Body of pancreas (tissue), 4 donors: ENCODE measurements around the gene SNRPA1. TPM values are rescaled to one million over a fixed set of nuclear protein-coding genes. Genes with fewer than 3 reads are reported as not detected.

Experiments
- ATAC-seq: fragments of 150-250 bp; one replicate; pipeline ENCODE4 v1.9.1; 2016
- DNase-seq, 4 donors: peaks; one replicate each; pipeline ENCODE4 v3.0.0-alpha.2; 2019
- H3K27ac ChIP-seq, 4 donors: fragments of 200-600 bp; sonication (generic); 1 replicate in 3 of 4; 2 replicates in 1 of 4; pipeline versions ENCODE4 v1.5.1 to v1.6.1; 2016 to 2019; ENCODE audit warnings: mild to moderate bottlenecking in 1 of 4, mixed read lengths in 1 of 4, moderate library complexity in 1 of 4
- H3K27me3 ChIP-seq, 2 donors: fragments of 200-600 bp; sonication (generic); one replicate each; pipeline ENCODE4 v1.6.0; 2016; ENCODE audit warnings: mild to moderate bottlenecking in 1 of 2
- H3K36me3 ChIP-seq, 2 donors: fragments of 200-600 bp; sonication (generic); replicated peaks in 1 of 2; 2 replicates each; pipeline ENCODE4 v1.5.1; 2016; ENCODE audit warnings: low read depth in 2 of 2; ENCODE audit not compliant: insufficient read depth in 1 of 2
- H3K4me1 ChIP-seq: fragments of 200-600 bp; sonication (generic); one replicate; pipeline ENCODE4 v1.6.0; 2016
- H3K4me3 ChIP-seq, 2 donors: fragments of 200-600 bp; sonication (generic); 1 replicate in 1 of 2; 2 replicates in 1 of 2; pipeline ENCODE4 v1.5.1; 2016 to 2019
- H3K9me3 ChIP-seq, 3 donors: fragments of 200-600 bp; sonication (generic); 1 replicate in 2 of 3; 2 replicates in 1 of 3; pipeline ENCODE4 v1.5.1; 2016
- CTCF ChIP-seq, 7 experiments: fragments of 450-650 bp in 4 of 7; fragments of 200-600 bp in 3 of 7; sonication (generic) in 3 of 7; IDR thresholded peaks; one replicate each; pipeline ENCODE4 v1.5.1; 2016 to 2019; ENCODE audit warnings: antibody characterized with exemption in 7 of 7
- POLR2A ChIP-seq, 3 donors: fragments of 450-650 bp; IDR thresholded peaks; one replicate each; pipeline ENCODE4 v1.6.1; 2016; ENCODE audit warnings: antibody characterized with exemption in 3 of 3, mild to moderate bottlenecking in 2 of 3
- WGBS, 2 donors: methylation state at CpG; one replicate each; pipeline ENCODE4 v1.1.5; 2017; 5-methylcytosine and 5-hydroxymethylcytosine counted together
- intact Hi-C: fragments of 100-400 bp; cut with DNase I; formaldehyde crosslinking; loops from one replicate; pipeline ENCODE4 v1.15.1; 2023
- total RNA-seq, 2 donors: library from RNA; depleted of rRNA; stranded (reverse); fragments of >200 nt; gene quantifications; one replicate each; pipeline ENCODE4 v1.1.0, GENCODE V29; 2016

Gene SNRPA1
- total RNA-seq, 2 donors from 2014 or later = 26.2 to 29.7 TPM

GRCh38 chr15:101254157-101255050, 40.6 kb downstream of the SNRPA1 start:
- 81 to 97% methylated on average over 8 to 11 of the region's 11 CpGs for WGBS, 2 donors
- TF ChIP-seq CTCF (IDR thresholded peaks at IDR 0.05) (no peak), POLR2A (IDR thresholded peaks at IDR 0.05) (no peak)
- no peaks in the 10 kb centered on the region for H3K9me3 ChIP-seq
- DNase-seq (no peak), ATAC-seq (no peak)
- intact Hi-C loops = loop anchor here (5.0 to 10.0 kb wide), 3 partner anchors 167 to 630 kb away; no protein-coding TSS in a partner anchor
- no peaks in the 10 kb centered on the region for H3K27me3 ChIP-seq
- no peak overlapping the region for H3K27ac ChIP-seq
- H3K4me1 ChIP-seq = peaks cover 26% of the 10 kb centered on the region
- no peak overlapping the region for H3K4me3 ChIP-seq
- H3K36me3 ChIP-seq = no peaks in the 10 kb centered on the region

- ATAC-seq = no peak
- TF ChIP-seq POLR2A (IDR thresholded peaks at IDR 0.05) (no peak), CTCF (IDR thresholded peaks at IDR 0.05) (no peak)
- peaks cover 24% of the 10 kb centered on the region for H3K4me1 ChIP-seq
- H3K27ac ChIP-seq = peak overlapping the region in 3 of 4 donors; percentile 44 to 85 (median 83)
- H3K36me3 ChIP-seq = no peaks in the 10 kb centered on the region
- H3K9me3 ChIP-seq = no peaks in the 10 kb centered on the region
- intact Hi-C loops = loop anchor here (10.0 kb wide), 1 partner anchor 628 kb away; no protein-coding TSS in a partner anchor
- no peak for DNase-seq
- 41 to 45% methylated on average over 3 of the region's 3 CpGs for WGBS, 2 donors
- H3K4me3 ChIP-seq = peak overlapping the region in 1 of 2 donors; percentile 8
- H3K27me3 ChIP-seq = no peaks in the 10 kb centered on the region
These were observed 42.2 kb downstream of the SNRPA1 start for GRCh38 chr15:101252836-101253235.

GRCh38 chr15:101251830-101252820, 42.9 kb downstream of the SNRPA1 start, which contains the start of gene CHSY1:
Gene CHSY1, minus strand, starts transcription at chr15:101252048. Its CDS starts 592 bp downstream, at chr15:101251456.
- intact Hi-C loops = loop anchor here (10.0 kb wide), 1 partner anchor 627 kb away; no protein-coding TSS in a partner anchor
- Histone ChIP-seq H3K36me3 (no peaks in the 10 kb centered on the region), H3K27me3 (no peaks in the 10 kb centered on the region), H3K9me3 (no peaks in the 10 kb centered on the region), H3K4me3 (peak within 1 kb of the TSS; percentile 8 to 68), H3K27ac (peak within 1 kb of the TSS; percentile 59 to 85 (median 78)), H3K4me1 (peaks cover 24% of the 10 kb centered on the region)
- WGBS, 2 donors = 1 to 2% methylated on average over 23 to 105 of the region's 108 CpGs
- TF ChIP-seq POLR2A (IDR thresholded peaks at IDR 0.05) (peak; percentile 60 to 75 (median 67)), CTCF (IDR thresholded peaks at IDR 0.05) (peak in 1 of 7 experiments; percentile 20)
- peak; percentile 87 for ATAC-seq
- peak; percentile 87 to 91 (median 90) for DNase-seq

- Histone ChIP-seq H3K9me3 (no peaks in the 10 kb centered on the region), H3K4me3 (peak overlapping the region in 1 of 2 donors; percentile 68), H3K27ac (peak overlapping the region; percentile 59 to 85 (median 78)), H3K27me3 (no peaks in the 10 kb centered on the region), H3K4me1 (peaks cover 24% of the 10 kb centered on the region), H3K36me3 (no peaks in the 10 kb centered on the region)
- 1% methylated on average over 15 to 62 of the region's 150 CpGs for WGBS, 2 donors
- peak; percentile 66 for ATAC-seq
- DNase-seq = peak; percentile 42 to 58 (median 46)
- intact Hi-C loops = loop anchor here (10.0 kb wide), 1 partner anchor 626 kb away; no protein-coding TSS in a partner anchor
- TF ChIP-seq POLR2A (IDR thresholded peaks at IDR 0.05) = peak in 1 of 3 donors; percentile 22
- TF ChIP-seq CTCF (IDR thresholded peaks at IDR 0.05) = peak in 2 of 7 experiments; percentile 14 to 17
These were observed 43.9 kb downstream of the SNRPA1 start for GRCh38 chr15:101250873-101251829.
